Measurements from ENCODE around the gene BROX. TPM values are rescaled to one million over a fixed set of nuclear protein-coding genes. Genes with fewer than 3 reads are reported as not detected.
A peak's percentile ranks its signal among the peaks of the same experiment; 100 is the strongest.
"Not testable (repeated sequence)": the region's sequence is repeated elsewhere in the genome, so short reads cannot be mapped to it uniquely, and the experiment has no call there.

Gene BROX
- 33.1 TPM for total RNA-seq

GRCh38 chr1:222712253-222713090 lies at the start of gene BROX, which contains the start of gene AIDA:
Gene BROX (plus strand): TSS chr1:222712564. CDS start chr1:222715700, 3,136 bp downstream.
Gene AIDA (minus strand): TSS chr1:222712491. CDS start chr1:222712317, 174 bp downstream.
- DNase-seq, result peak; percentile 91

- no peak for DNase-seq
Measured at GRCh38 chr1:222663431-222663934, 48.9 kb upstream of the BROX start.

- no peak for DNase-seq
Measured at GRCh38 chr1:222665964-222666363, 46.4 kb upstream of the BROX start.

- DNase-seq, result not testable (repeated sequence)
Measured at GRCh38 chr1:222668184-222668583, 44.2 kb upstream of the BROX start.

GRCh38 chr1:222669107-222669506 lies 43.3 kb upstream of the BROX start:
- not testable (repeated sequence) for DNase-seq

- DNase-seq, result no peak
Measured at GRCh38 chr1:222670110-222670509, 42.3 kb upstream of the BROX start.

GRCh38 chr1:222680080-222680479 lies 32.3 kb upstream of the BROX start:
- DNase-seq, result no peak

GRCh38 chr1:222691016-222691415 lies 21.3 kb upstream of the BROX start:
- no peak for DNase-seq

- no peak for DNase-seq
Measured at GRCh38 chr1:222694927-222695326, 17.4 kb upstream of the BROX start.

- no peak for DNase-seq
Measured at GRCh38 chr1:222696741-222697140, 15.6 kb upstream of the BROX start.

GRCh38 chr1:222697203-222697602 lies 15.2 kb upstream of the BROX start:
- no peak for DNase-seq

GRCh38 chr1:222697826-222698225 lies 14.5 kb upstream of the BROX start:
- DNase-seq, result no peak

GRCh38 chr1:222702210-222702609 lies 10.2 kb upstream of the BROX start:
- no peak for DNase-seq

- no peak for DNase-seq
Measured at GRCh38 chr1:222704260-222704659, 8.1 kb upstream of the BROX start.

GRCh38 chr1:222706815-222707214 lies 5.5 kb upstream of the BROX start:
- no peak for DNase-seq

- no peak for DNase-seq
Measured at GRCh38 chr1:222709700-222710153, 2.6 kb upstream of the BROX start.

- peak; percentile 23 for DNase-seq
Measured at GRCh38 chr1:222711319-222712252, 778 bp upstream of the BROX start.

GRCh38 chr1:222713091-222713961 lies 962 bp downstream of the BROX start:
- DNase-seq, result peak; percentile 96

GRCh38 chr1:222716393-222716792 lies 4.0 kb downstream of the BROX start:
- no peak for DNase-seq

GRCh38 chr1:222728746-222729145 lies 16.4 kb downstream of the BROX start:
- DNase-seq, result no peak

GRCh38 chr1:222730866-222731265 lies 18.5 kb downstream of the BROX start:
- DNase-seq, result no peak

Data from skin of body (tissue), 2 donors.